GM23338 (cell line): ENCODE data around the gene PBLD. TPM values are rescaled to one million over a fixed set of nuclear protein-coding genes. Genes with fewer than 3 reads are reported as not detected.

ENCODE experiments used
- ATAC-seq: fragments of 200-7000 bp; cut with Tn5 transposase; 3 replicates; pipeline ENCODE4 v1.9.1; 2020
- DNase-seq: peaks from one replicate; pipeline ENCODE4 v3.0.0-alpha.2; 2015; ENCODE audit warnings: low spot score
- H2AFZ ChIP-seq: fragments of 200-600 bp; sonication (generic); 2 replicates; pipeline ENCODE4 v1.8.0; 2016; ENCODE audit warnings: antibody characterized with exemption, mild to moderate bottlenecking, moderate library complexity
- H3F3A ChIP-seq: fragments of 200-600 bp; sonication (generic); replicated peaks from 2 replicates; pipeline ENCODE4 v1.8.0; 2017; ENCODE audit warnings: antibody characterized with exemption, mixed run types, low read depth
- H3K27ac ChIP-seq: fragments of 200-600 bp; sonication (generic); 2 replicates; pipeline ENCODE4 v1.6.1; 2016; ENCODE audit warnings: low read depth
- H3K27me3 ChIP-seq: fragments of 200-600 bp; sonication (generic); 2 replicates; pipeline ENCODE4 v1.8.0; 2016; ENCODE audit warnings: mild to moderate bottlenecking, mixed run types, moderate library complexity; ENCODE audit not compliant: insufficient read depth
- H3K36me3 ChIP-seq: fragments of 200-600 bp; sonication (generic); 2 replicates; pipeline ENCODE4 v1.8.0; 2016; ENCODE audit warnings: mild to moderate bottlenecking; ENCODE audit not compliant: insufficient read depth
- H3K4me1 ChIP-seq: fragments of 200-600 bp; sonication (generic); 2 replicates; pipeline ENCODE4 v1.8.0; 2016; ENCODE audit warnings: mild to moderate bottlenecking, moderate library complexity; ENCODE audit not compliant: insufficient read depth
- H3K4me2 ChIP-seq: fragments of 200-600 bp; sonication (generic); 2 replicates; pipeline ENCODE4 v1.7.1; 2017; ENCODE audit warnings: mixed run types
- H3K4me3 ChIP-seq: fragments of 200-600 bp; sonication (generic); 2 replicates; pipeline ENCODE4 v1.6.1; 2016; ENCODE audit warnings: mixed run types
- H3K79me2 ChIP-seq: fragments of 200-600 bp; sonication (generic); replicated peaks from 2 replicates; pipeline ENCODE4 v1.8.0; 2017; ENCODE audit warnings: mild to moderate bottlenecking; ENCODE audit not compliant: insufficient read depth
- H3K9me2 ChIP-seq: fragments of 200-600 bp; sonication (generic); 2 replicates; pipeline ENCODE4 v1.8.0; 2017; ENCODE audit not compliant: insufficient read depth
- H4K20me1 ChIP-seq: fragments of 200-600 bp; sonication (generic); replicated peaks from 2 replicates; pipeline ENCODE4 v1.8.0; 2017; ENCODE audit warnings: mild to moderate bottlenecking; ENCODE audit not compliant: insufficient read depth
- H3K27ac Mint-ChIP-seq: 2 replicates; pipeline ENCODE4 v1.8.0; 2020; ENCODE audit warnings: inconsistent platforms, mild to moderate bottlenecking, moderate library complexity, mixed read lengths
- H3K27me3 Mint-ChIP-seq: 3 replicates; pipeline ENCODE4 v1.8.0; 2022; ENCODE audit warnings: low read depth, mild to moderate bottlenecking, moderate library complexity, mixed read lengths, inconsistent platforms; ENCODE audit not compliant: insufficient read depth, poor library complexity
- H3K36me3 Mint-ChIP-seq: 3 replicates; pipeline ENCODE4 v1.8.0; 2021; ENCODE audit warnings: low read depth, mild to moderate bottlenecking, inconsistent platforms, moderate library complexity, mixed read lengths
- H3K4me1 Mint-ChIP-seq: 3 replicates; pipeline ENCODE4 v1.8.0; 2020; ENCODE audit warnings: mild to moderate bottlenecking, inconsistent platforms, mixed read lengths
- H3K4me3 Mint-ChIP-seq: 3 replicates; pipeline ENCODE4 v1.8.0; 2021; ENCODE audit warnings: moderate library complexity, mild to moderate bottlenecking, inconsistent platforms, mixed read lengths
- H3K9me3 Mint-ChIP-seq: 3 replicates; pipeline ENCODE4 v1.8.0; 2020; ENCODE audit warnings: moderate library complexity, mild to moderate bottlenecking, inconsistent platforms, mixed read lengths
- CREB1 ChIP-seq: fragments of 250-450 bp; sonication (Bioruptor Pico); IDR thresholded peaks from 2 replicates; pipeline ENCODE4 v1.5.0; 2020; ENCODE audit warnings: low read depth, mild to moderate bottlenecking, moderate library complexity
- EZH2 ChIP-seq: fragments of 200-600 bp; sonication (generic); IDR thresholded peaks from one replicate; pipeline ENCODE4 v1.8.0; 2017; ENCODE audit warnings: antibody characterized with exemption, mild to moderate bottlenecking, low read depth; ENCODE audit not compliant: unreplicated experiment
- EZH2phosphoT487 ChIP-seq: fragments of 200-600 bp; sonication (generic); IDR thresholded peaks from one replicate; pipeline ENCODE4 v1.8.1; 2018; ENCODE audit warnings: antibody characterized with exemption; ENCODE audit not compliant: unreplicated experiment
- JUNB ChIP-seq: IDR thresholded peaks from one replicate; pipeline ENCODE4 v1.6.1; 2016; ENCODE audit warnings: antibody characterized with exemption; ENCODE audit not compliant: unreplicated experiment
- NANOG ChIP-seq: IDR thresholded peaks from 2 replicates; pipeline ENCODE4 v1.6.1; 2016; ENCODE audit warnings: antibody characterized with exemption, borderline replicate concordance
- POLR2AphosphoS5 ChIP-seq: IDR thresholded peaks from 2 replicates; pipeline ENCODE4 v1.6.1; 2016; ENCODE audit warnings: antibody characterized with exemption, low read depth
- STAT1 ChIP-seq: IDR thresholded peaks from one replicate; pipeline ENCODE4 v1.6.1; 2016; ENCODE audit warnings: antibody characterized with exemption; ENCODE audit not compliant: unreplicated experiment
- ZNF114 ChIP-seq: fragments of 250-450 bp; sonication (Bioruptor Pico); IDR thresholded peaks from 2 replicates; pipeline ENCODE4 v1.5.0; 2020; ENCODE audit warnings: mild to moderate bottlenecking, moderate library complexity
- ZNF331 ChIP-seq: fragments of 250-450 bp; sonication (Bioruptor Pico); IDR thresholded peaks from 2 replicates; pipeline ENCODE4 v1.5.0; 2020; ENCODE audit warnings: low read depth, mild to moderate bottlenecking, moderate library complexity
- ZNF462 ChIP-seq: fragments of 250-450 bp; sonication (Bioruptor Pico); IDR thresholded peaks from 2 replicates; pipeline ENCODE4 v1.5.0; 2020; ENCODE audit warnings: mild to moderate bottlenecking, moderate library complexity
- polyA plus RNA-seq: library from polyadenylated mRNA; unstranded; fragments of >200 nt; fragmentation: Nextera tagmentation; extraction: Ambion mirVana; gene quantifications from 2 replicates; pipeline ENCODE4 v1.2.1, GENCODE V29; 2016
- total RNA-seq: library from RNA; depleted of rRNA; stranded (reverse); fragments of >200 nt; shearing (Covaris generic); gene quantifications from 2 replicates; pipeline ENCODE4 v1.2.3, GENCODE V29; 2014
- TF ChIP-seq, protein P1 (sequence below): IDR thresholded peaks from one replicate; pipeline ENCODE4 v1.6.1; 2018; ENCODE audit warnings: antibody characterized with exemption; ENCODE audit not compliant: unreplicated experiment
- TF ChIP-seq, protein P2 (sequence below), 2 experiments: fragments of 200-600 bp in 1 of 2; sonication (generic) in 1 of 2; conservative IDR thresholded peaks; 2 replicates each; pipeline versions ENCODE4 v1.5.1 to v1.6.1; 2016 to 2017; ENCODE audit warnings: antibody characterized with exemption in 2 of 2, low read depth in 2 of 2, mild to moderate bottlenecking in 2 of 2, moderate library complexity in 1 of 2
- TF ChIP-seq, protein P3 (sequence below): IDR thresholded peaks from 2 replicates; pipeline ENCODE4 v1.6.1; 2016; ENCODE audit warnings: antibody characterized with exemption

The PBLD gene
- total and polyA plus RNA-seq, 2 experiments from 2014 or later, result 0.90 to 1.5 TPM

DNA sequence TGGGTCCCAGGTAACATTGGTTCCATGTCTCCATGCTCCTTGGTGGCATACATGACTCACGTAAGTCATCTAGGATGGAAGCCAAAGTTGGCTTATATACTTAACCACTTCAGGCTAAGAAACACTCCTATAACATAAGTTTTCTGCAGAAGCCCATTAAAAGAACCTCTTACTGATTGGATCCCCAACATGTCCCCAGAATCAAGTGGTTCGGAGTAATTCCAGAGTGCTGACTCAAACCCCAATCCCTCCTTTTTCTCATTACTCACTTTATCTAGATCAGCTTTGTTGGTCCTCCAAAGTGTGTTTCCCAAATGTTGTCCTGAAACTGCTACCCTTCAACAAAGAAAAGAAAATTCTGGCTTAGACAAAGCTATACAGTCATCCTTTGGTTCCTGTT is 90.7 kb downstream of the PBLD start:
- H3K27me3 ChIP-seq, result no peaks in the 10 kb centered on the region
- no peak overlapping the region for H3K4me3 ChIP-seq
- no peaks in the 10 kb centered on the region for H4K20me1 ChIP-seq
- Mint-ChIP-seq H3K27ac (no peak overlapping the region), H3K4me3 (no peak overlapping the region), H3K27me3 (peaks cover 3% of the 10 kb centered on the region), H3K36me3 (no peaks in the 10 kb centered on the region), H3K9me3 (no peaks in the 10 kb centered on the region), H3K4me1 (no peaks in the 10 kb centered on the region)
- no peaks in the 10 kb centered on the region for H3K36me3 ChIP-seq
- no peaks in the 10 kb centered on the region for H3K79me2 ChIP-seq
- H3K27ac ChIP-seq, result no peak overlapping the region
- no peak overlapping the region for H3K4me2 ChIP-seq
- H3F3A ChIP-seq, result no peaks in the 10 kb centered on the region
- no peaks in the 10 kb centered on the region for H3K4me1 ChIP-seq
- ATAC-seq, result no peak
- DNase-seq, result no peak
- TF ChIP-seq ZNF331 (CRISPR knock-in tag), result no peak
- TF ChIP-seq, protein P1, sequence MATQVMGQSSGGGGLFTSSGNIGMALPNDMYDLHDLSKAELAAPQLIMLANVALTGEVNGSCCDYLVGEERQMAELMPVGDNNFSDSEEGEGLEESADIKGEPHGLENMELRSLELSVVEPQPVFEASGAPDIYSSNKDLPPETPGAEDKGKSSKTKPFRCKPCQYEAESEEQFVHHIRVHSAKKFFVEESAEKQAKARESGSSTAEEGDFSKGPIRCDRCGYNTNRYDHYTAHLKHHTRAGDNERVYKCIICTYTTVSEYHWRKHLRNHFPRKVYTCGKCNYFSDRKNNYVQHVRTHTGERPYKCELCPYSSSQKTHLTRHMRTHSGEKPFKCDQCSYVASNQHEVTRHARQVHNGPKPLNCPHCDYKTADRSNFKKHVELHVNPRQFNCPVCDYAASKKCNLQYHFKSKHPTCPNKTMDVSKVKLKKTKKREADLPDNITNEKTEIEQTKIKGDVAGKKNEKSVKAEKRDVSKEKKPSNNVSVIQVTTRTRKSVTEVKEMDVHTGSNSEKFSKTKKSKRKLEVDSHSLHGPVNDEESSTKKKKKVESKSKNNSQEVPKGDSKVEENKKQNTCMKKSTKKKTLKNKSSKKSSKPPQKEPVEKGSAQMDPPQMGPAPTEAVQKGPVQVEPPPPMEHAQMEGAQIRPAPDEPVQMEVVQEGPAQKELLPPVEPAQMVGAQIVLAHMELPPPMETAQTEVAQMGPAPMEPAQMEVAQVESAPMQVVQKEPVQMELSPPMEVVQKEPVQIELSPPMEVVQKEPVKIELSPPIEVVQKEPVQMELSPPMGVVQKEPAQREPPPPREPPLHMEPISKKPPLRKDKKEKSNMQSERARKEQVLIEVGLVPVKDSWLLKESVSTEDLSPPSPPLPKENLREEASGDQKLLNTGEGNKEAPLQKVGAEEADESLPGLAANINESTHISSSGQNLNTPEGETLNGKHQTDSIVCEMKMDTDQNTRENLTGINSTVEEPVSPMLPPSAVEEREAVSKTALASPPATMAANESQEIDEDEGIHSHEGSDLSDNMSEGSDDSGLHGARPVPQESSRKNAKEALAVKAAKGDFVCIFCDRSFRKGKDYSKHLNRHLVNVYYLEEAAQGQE, result no peak
- TF ChIP-seq POLR2AphosphoS5, result no peak
- no peak for TF ChIP-seq EZH2phosphoT487
- no peak for TF ChIP-seq ZNF114 (CRISPR knock-in tag)
- TF ChIP-seq JUNB, result no peak
- TF ChIP-seq ZNF462, result no peak
- TF ChIP-seq NANOG, result no peak
- TF ChIP-seq STAT1, result no peak
- TF ChIP-seq, protein P2, sequence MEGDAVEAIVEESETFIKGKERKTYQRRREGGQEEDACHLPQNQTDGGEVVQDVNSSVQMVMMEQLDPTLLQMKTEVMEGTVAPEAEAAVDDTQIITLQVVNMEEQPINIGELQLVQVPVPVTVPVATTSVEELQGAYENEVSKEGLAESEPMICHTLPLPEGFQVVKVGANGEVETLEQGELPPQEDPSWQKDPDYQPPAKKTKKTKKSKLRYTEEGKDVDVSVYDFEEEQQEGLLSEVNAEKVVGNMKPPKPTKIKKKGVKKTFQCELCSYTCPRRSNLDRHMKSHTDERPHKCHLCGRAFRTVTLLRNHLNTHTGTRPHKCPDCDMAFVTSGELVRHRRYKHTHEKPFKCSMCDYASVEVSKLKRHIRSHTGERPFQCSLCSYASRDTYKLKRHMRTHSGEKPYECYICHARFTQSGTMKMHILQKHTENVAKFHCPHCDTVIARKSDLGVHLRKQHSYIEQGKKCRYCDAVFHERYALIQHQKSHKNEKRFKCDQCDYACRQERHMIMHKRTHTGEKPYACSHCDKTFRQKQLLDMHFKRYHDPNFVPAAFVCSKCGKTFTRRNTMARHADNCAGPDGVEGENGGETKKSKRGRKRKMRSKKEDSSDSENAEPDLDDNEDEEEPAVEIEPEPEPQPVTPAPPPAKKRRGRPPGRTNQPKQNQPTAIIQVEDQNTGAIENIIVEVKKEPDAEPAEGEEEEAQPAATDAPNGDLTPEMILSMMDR (conservative IDR thresholded peaks at IDR 0.05; ENCODE audit: low read depth in 2 of 2), result no peak
- no peak for TF ChIP-seq EZH2
- no peak for TF ChIP-seq CREB1 (CRISPR knock-in tag)
- TF ChIP-seq, protein P3, sequence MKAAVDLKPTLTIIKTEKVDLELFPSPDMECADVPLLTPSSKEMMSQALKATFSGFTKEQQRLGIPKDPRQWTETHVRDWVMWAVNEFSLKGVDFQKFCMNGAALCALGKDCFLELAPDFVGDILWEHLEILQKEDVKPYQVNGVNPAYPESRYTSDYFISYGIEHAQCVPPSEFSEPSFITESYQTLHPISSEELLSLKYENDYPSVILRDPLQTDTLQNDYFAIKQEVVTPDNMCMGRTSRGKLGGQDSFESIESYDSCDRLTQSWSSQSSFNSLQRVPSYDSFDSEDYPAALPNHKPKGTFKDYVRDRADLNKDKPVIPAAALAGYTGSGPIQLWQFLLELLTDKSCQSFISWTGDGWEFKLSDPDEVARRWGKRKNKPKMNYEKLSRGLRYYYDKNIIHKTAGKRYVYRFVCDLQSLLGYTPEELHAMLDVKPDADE, result no peak
- H2AFZ ChIP-seq, result no peak overlapping the region
- no peaks in the 10 kb centered on the region for H3K9me2 ChIP-seq
